GM15510 (cell line): ENCODE measurements around the gene RPS6KA2.

Experiments
- POLR2A ChIP-seq: IDR thresholded peaks from 3 replicates; pipeline ENCODE4 v1.6.1; 2011; ENCODE audit warnings: borderline replicate concordance; ENCODE audit not compliant: insufficient read length; ENCODE audit errors: extremely low read depth

The RPS6KA2 gene

DNA sequence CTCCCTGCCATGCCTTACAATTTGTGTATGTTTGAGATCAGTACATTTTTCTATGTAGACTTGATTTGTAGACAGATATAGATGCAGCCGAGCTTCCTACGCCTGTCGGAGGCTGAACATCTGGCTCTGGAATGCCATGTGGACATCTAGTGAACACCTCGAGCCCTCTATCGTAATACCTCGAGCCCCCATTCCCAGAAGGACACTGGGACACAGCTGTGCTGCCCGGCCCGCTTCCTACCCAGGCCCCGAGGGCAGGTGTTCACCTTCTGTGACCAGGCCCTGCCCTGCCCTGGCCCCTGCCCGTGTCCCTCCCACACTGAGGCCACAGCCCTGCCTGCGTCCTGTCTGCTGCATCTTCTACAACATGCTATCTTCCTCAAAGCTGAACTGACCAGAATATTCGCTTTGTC is 12.9 kb downstream of the RPS6KA2 start:
- no peak for TF ChIP-seq POLR2A

DNA sequence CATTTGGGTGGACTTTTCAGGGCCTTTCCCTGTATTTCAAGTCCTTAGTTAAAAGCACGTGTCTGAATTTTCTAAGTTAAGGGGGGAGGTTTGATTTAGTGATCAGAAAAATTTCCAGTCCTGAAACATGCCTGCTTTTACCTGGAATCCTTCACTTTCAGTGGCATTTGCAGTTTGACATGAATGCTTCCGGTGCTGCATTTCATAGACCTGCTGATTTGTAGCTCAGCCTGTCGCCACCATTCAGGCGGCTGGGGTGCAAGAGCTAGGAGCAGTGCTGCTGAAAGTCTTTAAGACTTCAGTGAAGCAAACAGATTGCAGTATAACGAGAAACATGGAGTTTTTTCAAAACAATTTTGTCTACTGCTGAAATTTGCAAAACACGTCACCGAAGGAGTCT is 14.0 kb downstream of the RPS6KA2 start:
- TF ChIP-seq POLR2A: no peak

DNA sequence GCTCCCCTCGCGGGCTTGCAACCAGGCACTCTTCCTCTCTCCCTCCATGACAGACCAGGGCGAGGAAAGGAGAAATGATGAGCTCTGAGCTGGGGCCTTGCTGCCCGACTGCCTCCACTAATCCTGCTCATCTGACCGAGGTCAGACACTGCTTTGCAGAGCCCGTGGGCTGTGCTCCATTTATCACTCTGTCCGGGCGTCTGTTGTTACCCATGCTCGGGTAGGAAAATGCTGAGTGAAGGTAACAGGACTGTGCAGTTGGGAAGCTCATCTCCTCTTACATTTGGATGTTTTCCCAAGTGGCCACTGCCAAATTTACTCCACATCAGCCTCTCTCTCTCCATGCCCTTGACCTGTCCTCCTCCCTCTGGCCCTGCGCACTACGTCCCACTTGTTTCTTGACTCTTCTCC is 14.6 kb downstream of the RPS6KA2 start:
- no peak for TF ChIP-seq POLR2A

DNA sequence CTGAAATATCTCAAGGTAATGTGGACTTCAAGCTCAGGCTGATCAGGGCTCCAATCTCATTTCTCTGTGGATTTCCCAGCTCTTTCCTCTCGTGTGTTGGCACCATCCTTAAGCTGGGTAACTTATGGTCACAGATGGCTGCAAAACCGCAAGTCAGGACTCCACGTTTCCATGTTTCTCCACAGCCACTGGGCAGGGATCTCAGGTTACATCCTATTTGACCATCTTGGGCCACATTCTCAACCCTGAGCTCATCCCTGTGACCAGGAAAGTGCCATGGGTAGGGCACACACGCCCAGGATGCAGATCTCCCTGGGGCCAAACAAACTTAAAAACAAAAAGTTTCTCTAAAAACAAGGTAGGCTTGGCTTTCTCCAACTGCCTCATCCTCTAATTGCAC is 15.4 kb downstream of the RPS6KA2 start:
- TF ChIP-seq POLR2A: no peak

DNA sequence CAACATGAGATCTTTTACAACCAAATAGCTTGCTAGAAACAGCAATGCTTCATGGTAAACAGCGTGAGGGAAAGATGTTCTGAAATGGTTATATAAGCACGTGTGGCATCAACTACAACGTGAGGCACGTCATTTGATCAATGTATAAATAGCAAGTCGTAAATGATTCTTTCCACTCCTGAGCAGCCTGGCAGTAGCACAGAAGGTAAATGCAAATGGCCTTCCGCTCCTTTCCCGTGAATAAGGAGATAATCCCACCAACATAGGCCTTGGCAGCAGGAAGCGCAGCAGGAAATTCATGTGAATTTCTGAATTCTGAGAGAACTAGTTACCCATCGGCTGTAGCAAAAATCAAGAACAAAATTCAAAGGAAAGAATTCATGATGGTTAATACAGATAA is 17.0 kb downstream of the RPS6KA2 start:
- no peak for TF ChIP-seq POLR2A

GRCh38 chr6:166608774-166609173 is 18.3 kb downstream of the RPS6KA2 start:
- TF ChIP-seq POLR2A: no peak

DNA sequence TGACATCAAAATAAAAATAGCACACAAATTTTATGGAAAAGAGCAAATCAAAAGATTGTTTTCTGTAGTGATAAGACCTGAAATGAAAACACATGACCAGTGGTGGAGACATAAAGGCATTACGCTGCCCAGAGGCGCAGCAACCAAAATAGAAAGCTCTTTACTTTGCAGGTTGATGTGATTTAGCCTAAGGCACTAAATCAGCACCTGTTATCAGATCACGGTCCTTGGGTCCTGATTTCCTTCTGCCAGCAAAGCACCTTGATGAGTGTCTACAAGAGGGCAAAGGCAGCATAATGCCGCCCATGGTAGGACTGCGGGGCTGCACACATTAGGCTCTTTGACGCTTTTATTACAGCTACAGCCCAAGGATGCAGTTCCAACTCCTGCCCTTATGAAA is 21.3 kb downstream of the RPS6KA2 start:
- TF ChIP-seq POLR2A: no peak

DNA sequence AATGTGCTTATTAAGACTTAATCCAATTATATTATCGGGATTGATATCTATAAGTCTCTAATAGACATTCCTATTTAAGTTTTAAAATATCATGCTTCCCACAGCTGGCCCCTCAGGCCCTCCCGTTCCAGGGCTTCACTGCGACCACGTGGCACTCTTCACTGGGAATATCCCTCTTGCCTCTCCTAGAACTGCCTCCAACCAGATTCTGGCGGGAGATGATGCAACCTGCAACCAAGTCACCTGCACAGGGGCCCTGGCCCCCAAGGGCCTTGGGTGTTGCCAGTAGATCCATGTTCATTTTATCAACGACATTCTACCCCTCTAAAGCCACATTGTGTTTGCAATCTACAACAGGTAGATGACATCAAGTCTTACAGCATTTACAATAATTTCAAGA is 22.1 kb downstream of the RPS6KA2 start:
- TF ChIP-seq POLR2A: no peak

DNA sequence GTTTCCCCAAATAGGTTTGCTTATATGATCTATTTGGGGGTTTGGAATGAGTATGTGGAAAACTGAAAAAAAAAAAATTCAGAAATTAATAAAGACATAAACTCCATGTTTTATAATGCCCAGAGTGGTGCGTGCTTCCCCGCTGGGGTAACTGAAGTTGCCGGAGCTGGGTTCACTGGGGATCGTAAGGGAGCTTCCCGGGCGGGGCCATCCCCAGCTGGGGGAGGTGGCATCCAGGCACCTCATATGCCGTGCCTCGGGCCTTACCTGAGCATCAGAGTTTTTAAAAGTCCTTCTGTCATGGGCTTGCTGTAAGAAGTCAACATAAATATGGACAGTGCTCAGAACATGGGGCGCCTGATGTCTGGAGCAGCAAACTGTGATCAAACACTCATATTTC is 22.7 kb downstream of the RPS6KA2 start:
- TF ChIP-seq POLR2A: no peak

- TF ChIP-seq POLR2A: no peak
Observed at GRCh38 chr6:166603043-166603690, 23.9 kb downstream of the RPS6KA2 start.

- TF ChIP-seq POLR2A: no peak
Observed at GRCh38 chr6:166601956-166602355, 25.1 kb downstream of the RPS6KA2 start.

GRCh38 chr6:166600931-166601330 is 26.1 kb downstream of the RPS6KA2 start:
- no peak for TF ChIP-seq POLR2A

GRCh38 chr6:166599205-166599604 is 27.8 kb downstream of the RPS6KA2 start:
- no peak for TF ChIP-seq POLR2A

GRCh38 chr6:166598441-166599138 is 28.5 kb downstream of the RPS6KA2 start:
- TF ChIP-seq POLR2A: no peak

DNA sequence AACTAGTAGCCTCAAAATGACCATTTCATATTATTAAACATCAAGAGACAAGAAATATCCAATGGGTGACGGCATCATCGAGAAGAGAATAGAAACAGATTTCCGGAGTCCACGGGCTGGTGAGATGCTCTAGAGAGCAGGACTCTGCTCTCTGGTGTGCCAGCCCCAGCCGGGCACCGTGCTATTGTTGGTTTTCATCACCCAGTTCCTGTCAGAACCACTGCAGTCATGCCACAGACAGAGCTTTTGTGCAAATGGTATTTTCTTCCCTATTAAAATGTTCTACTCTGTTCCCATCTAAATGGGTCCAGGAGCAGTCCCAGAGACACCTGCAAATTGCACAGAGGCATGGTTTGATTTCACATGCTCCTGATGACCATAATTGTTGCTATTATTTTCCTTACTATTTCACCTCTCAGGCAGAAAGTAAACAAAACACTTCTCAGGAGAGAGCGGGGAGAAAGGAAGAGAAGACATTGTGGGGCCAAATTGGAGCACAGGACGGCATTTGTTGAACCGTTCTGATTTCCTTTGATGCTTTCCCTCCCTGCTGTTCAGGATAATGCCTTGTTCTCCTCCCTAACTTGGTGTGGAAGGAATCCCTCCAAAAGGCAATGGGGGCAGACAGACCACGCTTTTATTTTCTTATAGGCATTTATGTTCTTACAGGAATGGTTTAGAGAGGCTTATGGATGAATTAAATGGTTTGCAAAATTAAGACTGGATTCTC is 29.2 kb downstream of the RPS6KA2 start:
- TF ChIP-seq POLR2A: no peak
